Activated naive CD4-positive, alpha-beta T cell treated with Interleukin-2 at 50 U/mL for 16 hours (primary cell): ENCODE data around the gene LILRB3.
"Not testable (repeated sequence)": the region's sequence is repeated elsewhere in the genome, so short reads cannot be mapped to it uniquely, and the experiment has no call there.

Source experiments
- DNase-seq: peaks from one replicate; pipeline ENCODE4 v3.0.0-alpha.2; 2020

Gene LILRB3

GRCh38 chr19:54222474-54223276 lies at the start of gene LILRB3:
Gene LILRB3, minus strand, starts transcription at chr19:54223007. Its CDS starts 31 bp downstream, at chr19:54222976.
- not testable (repeated sequence) for DNase-seq

- not testable (repeated sequence) for DNase-seq
Observed at GRCh38 chr19:54272181-54272580, 49.4 kb upstream of the LILRB3 start.

GRCh38 chr19:54271587-54271986 lies 48.8 kb upstream of the LILRB3 start:
- not testable (repeated sequence) for DNase-seq

GRCh38 chr19:54271106-54271505 lies 48.3 kb upstream of the LILRB3 start:
- no peak for DNase-seq

- no peak for DNase-seq
Observed at GRCh38 chr19:54268936-54269335, 46.1 kb upstream of the LILRB3 start.

- DNase-seq = peak; percentile 64
Observed at GRCh38 chr19:54266133-54266532, 43.3 kb upstream of the LILRB3 start.

- DNase-seq = no peak
Observed at GRCh38 chr19:54262470-54262869, 39.7 kb upstream of the LILRB3 start.

GRCh38 chr19:54262066-54262465 lies 39.3 kb upstream of the LILRB3 start:
- no peak for DNase-seq

- no peak for DNase-seq
Observed at GRCh38 chr19:54257116-54257480, 34.3 kb upstream of the LILRB3 start, which contains the start of gene LILRB5. Gene LILRB5, minus strand, starts transcription at chr19:54257273. Its CDS starts 80 bp downstream, at chr19:54257193.

- DNase-seq = no peak
Observed at GRCh38 chr19:54256250-54257115, 33.7 kb upstream of the LILRB3 start.

GRCh38 chr19:54255105-54255775 lies 32.4 kb upstream of the LILRB3 start:
- DNase-seq = no peak

- DNase-seq = no peak
Observed at GRCh38 chr19:54254195-54254906, 31.5 kb upstream of the LILRB3 start.

- DNase-seq = no peak
Observed at GRCh38 chr19:54253331-54254194, 30.8 kb upstream of the LILRB3 start.

GRCh38 chr19:54252845-54253244 lies 30.0 kb upstream of the LILRB3 start:
- DNase-seq = no peak

GRCh38 chr19:54252243-54252642 lies 29.4 kb upstream of the LILRB3 start:
- no peak for DNase-seq

GRCh38 chr19:54248016-54248601 lies 25.3 kb upstream of the LILRB3 start:
- peak; percentile 40 for DNase-seq

GRCh38 chr19:54247106-54247930 lies 24.5 kb upstream of the LILRB3 start:
- DNase-seq = no peak

- no peak for DNase-seq
Observed at GRCh38 chr19:54245936-54246335, 23.1 kb upstream of the LILRB3 start.

- DNase-seq = not testable (repeated sequence)
Observed at GRCh38 chr19:54243809-54244208, 21.0 kb upstream of the LILRB3 start.

GRCh38 chr19:54242646-54243045 lies 19.8 kb upstream of the LILRB3 start, which contains the start of gene LILRA6:
Gene LILRA6, minus strand, starts transcription at chr19:54242790.
- DNase-seq = not testable (repeated sequence)
